H9 (cell line): ENCODE data around the gene EXOSC2. TPM values are rescaled to one million over a fixed set of nuclear protein-coding genes. Genes with fewer than 3 reads are reported as not detected.

Experiments used
- DNase-seq: peaks from one replicate; pipeline ENCODE4 v3.0.0-alpha.2; 2017
- H2AFZ ChIP-seq: one replicate; pipeline ENCODE4 v1.6.1; 2013; ENCODE audit warnings: mild to moderate bottlenecking, low read length, control low read depth, moderate library complexity
- H2AK5ac ChIP-seq: 2 replicates; pipeline ENCODE4 v1.6.1; 2013; ENCODE audit warnings: low read length, control low read depth, mixed read lengths; ENCODE audit not compliant: insufficient read length
- H2BK120ac ChIP-seq: one replicate; pipeline ENCODE4 v1.6.1; 2013; ENCODE audit warnings: low read depth, mild to moderate bottlenecking, low read length, control low read depth, inconsistent platforms; ENCODE audit not compliant: poor library complexity, severe bottlenecking
- H2BK12ac ChIP-seq: 2 replicates; pipeline ENCODE4 v1.6.1; 2013; ENCODE audit warnings: low read length, control low read depth, mixed read lengths, low read depth; ENCODE audit not compliant: insufficient read length
- H2BK15ac ChIP-seq: 2 replicates; pipeline ENCODE4 v1.6.1; 2013; ENCODE audit warnings: low read depth, low read length, control low read depth
- H2BK20ac ChIP-seq: one replicate; pipeline ENCODE4 v1.6.1; 2013; ENCODE audit warnings: low read depth, mild to moderate bottlenecking, low read length, control low read depth, inconsistent platforms; ENCODE audit not compliant: poor library complexity, severe bottlenecking
- H2BK5ac ChIP-seq: 2 replicates; pipeline ENCODE4 v1.6.1; 2013; ENCODE audit warnings: low read length, control low read depth, mixed read lengths; ENCODE audit not compliant: insufficient read length
- H3K14ac ChIP-seq: 2 replicates; pipeline ENCODE4 v1.6.1; 2013; ENCODE audit warnings: low read length, control low read depth; ENCODE audit not compliant: insufficient read depth
- H3K18ac ChIP-seq: 2 replicates; pipeline ENCODE4 v1.6.1; 2013; ENCODE audit warnings: low read depth, mild to moderate bottlenecking, mixed read lengths, low read length, control low read depth; ENCODE audit not compliant: insufficient read length
- H3K23ac ChIP-seq: 2 replicates; pipeline ENCODE4 v1.6.1; 2013; ENCODE audit warnings: low read length, control low read depth, mixed read lengths, low read depth; ENCODE audit not compliant: insufficient read length
- H3K23me2 ChIP-seq: 2 replicates; pipeline ENCODE4 v1.6.1; 2013; ENCODE audit warnings: low read depth, mild to moderate bottlenecking, mixed read lengths, low read length, control low read depth; ENCODE audit not compliant: insufficient read length, poor library complexity, severe bottlenecking
- H3K27ac ChIP-seq: 2 replicates; pipeline ENCODE4 v1.5.1; 2013; ENCODE audit warnings: low read length, control low read depth, mixed read lengths, low read depth; ENCODE audit not compliant: insufficient read length
- H3K27me3 ChIP-seq: 2 replicates; pipeline ENCODE4 v1.6.1; 2013; ENCODE audit warnings: low read length, control low read depth, inconsistent platforms; ENCODE audit not compliant: insufficient read depth
- H3K4ac ChIP-seq: 2 replicates; pipeline ENCODE4 v1.6.1; 2013; ENCODE audit warnings: low read depth, mild to moderate bottlenecking, control low read depth, inconsistent platforms, low read length, moderate library complexity
- H3K4me1 ChIP-seq: 2 replicates; pipeline ENCODE4 v1.6.1; 2013; ENCODE audit warnings: low read length, control low read depth, inconsistent platforms; ENCODE audit not compliant: insufficient read depth
- H3K4me2 ChIP-seq: 2 replicates; pipeline ENCODE4 v1.6.1; 2013; ENCODE audit warnings: low read length, control low read depth, mixed read lengths; ENCODE audit not compliant: insufficient read length, insufficient read depth
- H3K56ac ChIP-seq: 2 replicates; pipeline ENCODE4 v1.6.1; 2013; ENCODE audit warnings: low read depth, mild to moderate bottlenecking, mixed read lengths, low read length, control low read depth; ENCODE audit not compliant: insufficient read length
- H3K79me1 ChIP-seq: 2 replicates; pipeline ENCODE4 v1.6.1; 2013; ENCODE audit warnings: low read depth, mild to moderate bottlenecking, moderate library complexity, low read length, control low read depth, inconsistent platforms; ENCODE audit not compliant: insufficient read depth, poor library complexity, severe bottlenecking
- H3K79me2 ChIP-seq: 2 replicates; pipeline ENCODE4 v1.6.1; 2013; ENCODE audit warnings: low read length, control low read depth, inconsistent platforms; ENCODE audit not compliant: insufficient read depth
- H3K9ac ChIP-seq: 2 replicates; pipeline ENCODE4 v1.6.1; 2013; ENCODE audit warnings: low read length, control low read depth, mixed read lengths; ENCODE audit not compliant: insufficient read length; ENCODE audit errors: extremely low read depth
- H3K9me3 ChIP-seq: one replicate; pipeline ENCODE4 v1.6.1; 2013; ENCODE audit warnings: low read depth, low read length, inconsistent platforms; ENCODE audit not compliant: control insufficient read depth
- H3T11ph ChIP-seq: one replicate; pipeline ENCODE4 v1.6.1; 2013; ENCODE audit warnings: mild to moderate bottlenecking, low read length, control low read depth, inconsistent platforms
- H4K20me1 ChIP-seq: one replicate; pipeline ENCODE4 v1.6.1; 2013; ENCODE audit not compliant: control insufficient read depth, insufficient read length, insufficient read depth
- H4K5ac ChIP-seq: 2 replicates; pipeline ENCODE4 v1.6.1; 2013; ENCODE audit warnings: low read depth, mild to moderate bottlenecking, mixed read lengths, low read length, control low read depth; ENCODE audit not compliant: insufficient read length
- H4K8ac ChIP-seq: replicated peaks from 2 replicates; pipeline ENCODE4 v1.6.1; 2013; ENCODE audit warnings: low read length, control low read depth, mixed read lengths, low read depth; ENCODE audit not compliant: insufficient read length
- H4K91ac ChIP-seq: 2 replicates; pipeline ENCODE4 v1.6.1; 2013; ENCODE audit warnings: low read depth, mild to moderate bottlenecking, moderate library complexity, mixed read lengths, low read length, control low read depth; ENCODE audit not compliant: insufficient read length
- H3K27ac Mint-ChIP-seq, 3 experiments: 2 replicates in 2 of 3; 3 replicates in 1 of 3; pipeline ENCODE4 v1.8.0; 2020 to 2021; ENCODE audit warnings: mixed read lengths in 3 of 3, mild to moderate bottlenecking in 1 of 3, moderate library complexity in 1 of 3
- H3K27me3 Mint-ChIP-seq: 2 replicates; pipeline ENCODE4 v1.8.0; 2021; ENCODE audit warnings: low read depth, mild to moderate bottlenecking, moderate library complexity, mixed read lengths
- H3K36me3 Mint-ChIP-seq, 3 experiments: 2 replicates in 2 of 3; 3 replicates in 1 of 3; pipeline ENCODE4 v1.8.0; 2020 to 2021; ENCODE audit warnings: low read depth in 3 of 3, mixed read lengths in 3 of 3; ENCODE audit not compliant: insufficient read depth in 1 of 3
- H3K4me1 Mint-ChIP-seq, 2 experiments: 2 replicates each; pipeline ENCODE4 v1.8.0; 2020; ENCODE audit warnings: mixed read lengths in 2 of 2
- H3K4me3 Mint-ChIP-seq, 2 experiments: 2 replicates in 1 of 2; 3 replicates in 1 of 2; pipeline ENCODE4 v1.8.0; 2020 to 2021; ENCODE audit warnings: mild to moderate bottlenecking in 2 of 2, mixed read lengths in 2 of 2, moderate library complexity in 1 of 2
- H3K9me3 Mint-ChIP-seq, 2 experiments: 2 replicates in 1 of 2; 3 replicates in 1 of 2; pipeline ENCODE4 v1.8.0; 2020; ENCODE audit warnings: mild to moderate bottlenecking in 2 of 2, mixed read lengths in 2 of 2, moderate library complexity in 1 of 2
- CTCF ChIP-seq: fragments of 200-600 bp; sonication (generic); conservative IDR thresholded peaks from 3 replicates; pipeline ENCODE4 v1.8.0; 2021; ENCODE audit warnings: antibody characterized with exemption, mild to moderate bottlenecking
- WGBS: extraction: QIAGEN DNeasy Blood & Tissue Kit; methylation state at CpG from one replicate; pipeline ENCODE4 v1.1.7; 2013; ENCODE audit warnings: missing lambda C conversion rate, low lambda C conversion rate, mixed read lengths; ENCODE audit not compliant: insufficient read length; ENCODE audit errors: extremely low coverage; 5-methylcytosine and 5-hydroxymethylcytosine counted together
- total RNA-seq: library from RNA; stranded (reverse); gene quantifications from 2 replicates; pipeline ENCODE4 v1.2.1, GENCODE V29; 2021

EXOSC2 gene
- total RNA-seq, 1 experiment from 2014 or later = 94.5 TPM

DNA sequence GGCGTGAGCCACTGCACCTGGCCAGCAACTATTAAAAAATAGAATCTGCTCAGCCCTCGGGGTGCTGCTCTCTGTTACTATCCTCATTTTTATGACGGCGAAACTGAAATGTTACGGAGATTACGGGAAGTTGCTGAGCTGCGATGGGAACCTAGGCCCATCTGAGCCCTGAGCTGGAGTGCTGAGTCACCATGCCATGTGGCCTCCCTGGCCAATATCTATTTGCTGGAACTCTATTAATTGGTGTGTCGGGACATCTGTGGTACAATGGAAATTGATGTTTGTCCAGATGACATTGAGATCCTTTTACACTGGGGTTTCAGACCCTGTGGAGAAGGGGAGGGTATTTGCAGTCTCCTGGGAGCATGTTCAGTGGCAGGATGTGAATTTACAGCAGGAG lies 21.1 kb upstream of the EXOSC2 start:
- Histone ChIP-seq H3K18ac (no peak overlapping the region), H2BK12ac (no peak overlapping the region), H4K8ac (no peak overlapping the region), H3K56ac (no peak overlapping the region), H3K4me1 (no peaks in the 10 kb centered on the region), H2AFZ (no peak overlapping the region), H2BK15ac (no peak overlapping the region), H3K27ac (no peak overlapping the region), H3K23ac (no peak overlapping the region), H3K4me2 (no peak overlapping the region), H2AK5ac (no peak overlapping the region), H3K9ac (no peak overlapping the region), H4K20me1 (no peaks in the 10 kb centered on the region), H3K4ac (no peak overlapping the region), H3K79me2 (no peaks in the 10 kb centered on the region), H3K9me3 (no peaks in the 10 kb centered on the region), H3T11ph (no peak overlapping the region), H4K91ac (no peak overlapping the region), H2BK5ac (no peak overlapping the region), H3K23me2 (no peaks in the 10 kb centered on the region), H3K27me3 (peaks cover 12% of the 10 kb centered on the region), H3K79me1 (no peaks in the 10 kb centered on the region), H4K5ac (no peak overlapping the region), H2BK20ac (no peak overlapping the region), H3K14ac (no peak overlapping the region), H2BK120ac (no peak overlapping the region)
- no CpG with 5 or more reads among the region's 8 CpGs for WGBS
- Mint-ChIP-seq H3K27ac (no peak overlapping the region), H3K9me3 (no peaks in the 10 kb centered on the region; a peak in 2 of 5 replicates), H3K36me3 (no peaks in the 10 kb centered on the region), H3K4me3 (no peak overlapping the region), H3K27me3 (peaks cover 71% of the 10 kb centered on the region), H3K4me1 (peaks cover 0 to 3% of the 10 kb centered on the region in 2 experiments; a peak in 1 of 4 replicates)
- TF ChIP-seq CTCF = no peak
- DNase-seq = no peak
